ENCODE measurements around the gene TOP1. TPM values are rescaled to one million over a fixed set of nuclear protein-coding genes. Genes with fewer than 3 reads are reported as not detected.

Gene TOP1
- total RNA-seq: 19.5 and 27.6 TPM in 2 replicates

DNA sequence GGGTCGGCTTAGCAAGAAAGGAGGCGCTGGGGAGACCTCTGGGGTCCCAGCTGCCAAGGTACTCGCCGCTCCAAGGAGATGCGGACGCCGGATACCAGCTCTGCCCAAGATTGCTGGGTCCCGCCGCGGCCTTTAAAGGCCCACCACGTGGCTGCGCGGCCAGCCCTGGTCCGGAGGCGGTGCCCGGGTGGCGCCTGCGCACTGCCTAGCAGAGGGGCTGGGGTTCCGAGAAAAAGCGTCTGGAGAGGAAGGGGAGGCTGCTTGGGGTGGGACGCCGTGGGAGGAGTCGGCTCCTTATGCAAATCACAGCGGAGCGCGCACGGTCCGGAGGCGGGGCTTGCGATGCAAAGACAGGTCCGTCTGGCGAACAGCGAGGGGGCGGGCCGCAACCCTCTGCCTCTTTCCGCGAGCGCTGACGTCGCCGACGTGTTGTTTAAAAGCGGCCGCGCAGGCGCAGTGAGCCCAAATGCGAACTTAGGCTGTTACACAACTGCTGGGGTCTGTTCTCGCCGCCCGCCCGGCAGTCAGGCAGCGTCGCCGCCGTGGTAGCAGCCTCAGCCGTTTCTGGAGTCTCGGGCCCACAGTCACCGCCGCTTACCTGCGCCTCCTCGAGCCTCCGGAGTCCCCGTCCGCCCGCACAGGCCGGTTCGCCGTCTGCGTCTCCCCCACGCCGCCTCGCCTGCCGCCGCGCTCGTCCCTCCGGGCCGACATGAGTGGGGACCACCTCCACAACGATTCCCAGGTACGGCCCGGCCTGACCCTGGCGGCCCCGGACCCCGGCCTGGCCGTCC, at the start of gene TOP1:
Gene TOP1 (plus strand): TSS at position 464 of the 791 bp plus-strand sequence. CDS start 246 bp downstream, at position 710.

DNA sequence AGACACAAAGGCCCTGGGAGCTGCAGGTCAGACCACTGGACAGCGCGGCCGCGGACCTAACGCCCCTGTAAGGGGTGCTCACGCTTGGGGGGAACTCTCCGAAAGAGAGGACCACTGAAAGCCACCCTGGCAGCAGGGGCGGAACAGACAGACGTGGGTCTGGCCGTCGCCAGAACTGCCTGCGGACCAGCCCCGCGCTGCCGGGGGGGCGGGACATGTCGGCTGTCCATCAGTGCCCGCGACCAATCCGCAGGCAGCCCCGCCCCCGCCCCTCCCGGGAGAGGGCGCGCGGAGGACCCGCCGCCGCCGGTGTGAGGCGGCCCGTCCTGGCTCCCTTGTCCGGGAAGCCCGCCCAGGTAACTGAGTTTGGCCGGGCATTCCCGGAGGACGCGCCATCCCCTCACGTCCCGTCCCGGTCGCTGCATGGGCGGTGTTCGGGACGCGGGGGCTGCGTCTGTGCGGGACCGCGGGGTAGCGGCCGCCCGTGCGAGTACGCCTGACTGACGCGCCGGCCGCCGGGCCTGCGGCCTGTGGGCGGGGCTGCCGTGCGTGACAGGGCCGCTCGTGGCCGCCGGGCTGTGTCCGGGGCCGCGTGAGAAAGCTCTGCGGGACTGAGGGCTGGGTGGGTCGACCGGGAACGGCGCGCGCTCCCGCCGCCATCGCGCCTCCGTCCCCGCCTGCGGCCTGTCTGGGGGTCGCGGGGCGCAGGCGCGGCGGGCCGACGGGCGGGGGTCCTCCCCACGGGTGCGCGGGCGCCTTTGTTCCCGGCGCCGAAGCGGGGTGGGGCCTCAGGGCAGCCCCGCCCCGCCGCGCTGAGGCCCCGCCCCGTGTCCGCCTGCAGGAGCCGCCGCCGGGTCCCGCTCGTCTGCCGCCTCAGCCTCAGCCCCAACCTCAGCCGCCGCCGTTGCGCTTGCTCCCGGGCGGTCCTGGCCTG, 108.3 kb downstream of the TOP1 start, which contains the start of gene PLCG1:
Gene PLCG1 (plus strand): TSS at position 864 of the 934 bp plus-strand sequence. CDS start 99 bp downstream, outside the sequence.

Small RNAs within 50 kb of the gene (small RNA-seq; reads per million reads assigned to genes)
- gene MIR6871 (ENCODE audit: low replicate concordance): not detected
- 3.5 reads per million, percentile 82 among the genes with 10 or more reads in this experiment for gene RNU2-52P (ENCODE audit: low replicate concordance)

Other genes with a start within 250 kb of the TOP1 start
- 59.5 and 81.0 TPM in 2 replicates for gene PLCG1, start 108.7 kb downstream of the TOP1 start, total RNA-seq

All from placental pericyte (primary cell).